Measurements from ENCODE around the gene VSX2. TPM values are rescaled to one million over a fixed set of nuclear protein-coding genes. Genes with fewer than 3 reads are reported as not detected.

The VSX2 gene
- total RNA-seq, 2 donors from 2014 or later: not detected

DNA sequence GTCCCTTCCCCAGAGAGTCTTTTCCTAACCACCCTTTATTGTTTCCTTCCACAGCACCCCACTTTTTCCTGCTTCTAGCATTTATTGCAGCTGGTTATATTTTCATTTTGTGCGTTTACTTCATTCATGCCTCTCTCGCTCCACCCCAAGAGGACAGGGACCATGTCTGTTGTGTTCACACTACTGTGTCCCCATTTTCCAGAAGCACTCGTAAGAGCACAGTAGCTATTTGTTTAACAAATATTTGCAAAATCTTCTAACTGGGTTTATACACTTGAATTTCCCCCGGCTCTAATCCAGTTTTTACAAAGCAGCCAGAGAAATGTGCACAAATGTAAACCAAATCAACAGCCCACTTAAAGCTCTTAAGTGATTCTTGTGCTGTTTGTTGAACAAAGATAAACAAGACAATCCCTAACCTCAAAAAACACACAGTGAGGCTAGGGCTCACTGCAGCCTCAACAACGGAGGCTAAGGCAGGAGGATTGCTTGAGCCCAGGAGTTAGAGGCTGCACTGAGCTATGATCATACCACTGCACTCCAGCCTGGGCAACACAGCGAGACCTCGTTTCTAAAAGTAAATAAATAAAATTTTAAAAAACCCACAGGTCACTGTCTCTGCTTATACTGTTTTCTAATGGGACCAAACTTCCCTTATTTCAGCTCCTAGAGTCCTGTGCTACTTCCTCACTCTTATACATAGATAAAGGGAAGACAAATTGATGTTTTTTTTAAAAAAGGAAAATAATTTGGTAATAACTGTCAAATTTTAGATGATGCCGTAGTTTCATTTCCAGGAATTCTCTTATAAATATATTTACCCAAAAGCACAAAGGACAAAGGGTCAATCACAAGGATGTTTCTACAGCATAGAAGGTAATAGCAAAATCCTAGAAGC, 70.1 kb downstream of the VSX2 start:
- H3K4me3 ChIP-seq: no peak overlapping the region
- H3K27ac ChIP-seq: no peak overlapping the region
- intact Hi-C loops (cut with DNase I): no loop called here
- DNase-seq: no peak
- H3K27me3 ChIP-seq: no peaks in the 10 kb centered on the region
- no peaks in the 10 kb centered on the region for H3K4me1 ChIP-seq
- no peaks in the 10 kb centered on the region for H3K9me3 ChIP-seq
- TF ChIP-seq, protein P1, sequence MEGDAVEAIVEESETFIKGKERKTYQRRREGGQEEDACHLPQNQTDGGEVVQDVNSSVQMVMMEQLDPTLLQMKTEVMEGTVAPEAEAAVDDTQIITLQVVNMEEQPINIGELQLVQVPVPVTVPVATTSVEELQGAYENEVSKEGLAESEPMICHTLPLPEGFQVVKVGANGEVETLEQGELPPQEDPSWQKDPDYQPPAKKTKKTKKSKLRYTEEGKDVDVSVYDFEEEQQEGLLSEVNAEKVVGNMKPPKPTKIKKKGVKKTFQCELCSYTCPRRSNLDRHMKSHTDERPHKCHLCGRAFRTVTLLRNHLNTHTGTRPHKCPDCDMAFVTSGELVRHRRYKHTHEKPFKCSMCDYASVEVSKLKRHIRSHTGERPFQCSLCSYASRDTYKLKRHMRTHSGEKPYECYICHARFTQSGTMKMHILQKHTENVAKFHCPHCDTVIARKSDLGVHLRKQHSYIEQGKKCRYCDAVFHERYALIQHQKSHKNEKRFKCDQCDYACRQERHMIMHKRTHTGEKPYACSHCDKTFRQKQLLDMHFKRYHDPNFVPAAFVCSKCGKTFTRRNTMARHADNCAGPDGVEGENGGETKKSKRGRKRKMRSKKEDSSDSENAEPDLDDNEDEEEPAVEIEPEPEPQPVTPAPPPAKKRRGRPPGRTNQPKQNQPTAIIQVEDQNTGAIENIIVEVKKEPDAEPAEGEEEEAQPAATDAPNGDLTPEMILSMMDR (IDR thresholded peaks at IDR 0.05): no peak
- no peak overlapping the region for H3K9ac ChIP-seq (ENCODE audit: low read depth in 2 of 2, low read length in 2 of 2)
- no peaks in the 10 kb centered on the region for H3K36me3 ChIP-seq

GRCh38 chr14:74312161-74312560, 72.9 kb downstream of the VSX2 start:
- TF ChIP-seq, protein P1 (IDR thresholded peaks at IDR 0.05): no peak
- Histone ChIP-seq H3K36me3 (no peaks in the 10 kb centered on the region), H3K9me3 (no peaks in the 10 kb centered on the region), H3K4me3 (no peak overlapping the region), H3K27me3 (no peaks in the 10 kb centered on the region), H3K27ac (no peak overlapping the region), H3K4me1 (no peaks in the 10 kb centered on the region), H3K9ac (ENCODE audit: low read depth in 2 of 2, low read length in 2 of 2) (no peak overlapping the region)
- DNase-seq: no peak
- intact Hi-C loops (cut with DNase I): no loop called here

Other genes with a start within 250 kb of the VSX2 start
- 100 to 1,000 TPM; 130 to 153 TPM for gene ENTPD5, start 220.2 kb upstream of the VSX2 start, total RNA-seq
- gene BBOF1, start 220.1 kb upstream of the VSX2 start, total RNA-seq: 1 to 10 TPM; 1.4 to 2.8 TPM
- 10 to 100 TPM; 29.6 to 47.9 TPM for gene ALDH6A1, start 155.0 kb upstream of the VSX2 start, total RNA-seq
- 1 to 10 TPM; 3.5 to 7.5 TPM for gene LIN52, start 154.5 kb upstream of the VSX2 start, total RNA-seq
- 10 to 100 TPM; 46.2 to 46.6 TPM for gene ABCD4, start 63.5 kb downstream of the VSX2 start, total RNA-seq
- gene VRTN, start 109.0 kb downstream of the VSX2 start, total RNA-seq: under 1 TPM in 1 of 2 donors, not detected in 1; 0.30 TPM
- under 1 TPM in 1 of 2 donors, not detected in 1; 0.24 TPM for gene SYNDIG1L, start 186.8 kb downstream of the VSX2 start, total RNA-seq